Measurements from ENCODE around the gene DAP.

Gene DAP

DNA sequence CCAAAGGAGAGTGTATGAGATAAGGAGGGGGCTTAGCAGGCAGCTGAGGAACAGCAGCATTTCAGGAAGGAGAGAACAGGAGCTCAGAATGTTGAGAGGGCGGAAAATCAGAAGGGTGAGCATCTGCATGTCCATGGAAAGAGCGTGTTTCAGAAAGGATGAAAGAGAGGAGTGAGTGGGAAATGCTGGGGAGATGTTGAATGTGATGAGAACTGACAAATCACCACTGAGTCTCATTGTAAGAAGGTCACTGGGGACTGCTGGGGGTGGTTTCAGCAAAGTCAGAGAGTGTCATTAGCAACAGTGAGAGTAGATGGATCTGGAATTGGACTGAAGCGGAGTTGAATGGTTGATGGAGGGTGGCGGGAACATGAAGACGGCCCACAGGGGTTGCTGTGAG is 131.4 kb downstream of the DAP start:
- FAIRE-seq = no peak

Data from endometrium (tissue), 2 donors.